CMK (cell line): Measurements from ENCODE around the gene DIP2C.
"Not testable (repeated sequence)": the region's sequence is repeated elsewhere in the genome, so short reads cannot be mapped to it uniquely, and the experiment has no call there.

Experiments used
- DNase-seq: peaks from one replicate; pipeline ENCODE4 v3.0.0-alpha.2; 2010; ENCODE audit warnings: low read depth

Gene DIP2C, protein sequence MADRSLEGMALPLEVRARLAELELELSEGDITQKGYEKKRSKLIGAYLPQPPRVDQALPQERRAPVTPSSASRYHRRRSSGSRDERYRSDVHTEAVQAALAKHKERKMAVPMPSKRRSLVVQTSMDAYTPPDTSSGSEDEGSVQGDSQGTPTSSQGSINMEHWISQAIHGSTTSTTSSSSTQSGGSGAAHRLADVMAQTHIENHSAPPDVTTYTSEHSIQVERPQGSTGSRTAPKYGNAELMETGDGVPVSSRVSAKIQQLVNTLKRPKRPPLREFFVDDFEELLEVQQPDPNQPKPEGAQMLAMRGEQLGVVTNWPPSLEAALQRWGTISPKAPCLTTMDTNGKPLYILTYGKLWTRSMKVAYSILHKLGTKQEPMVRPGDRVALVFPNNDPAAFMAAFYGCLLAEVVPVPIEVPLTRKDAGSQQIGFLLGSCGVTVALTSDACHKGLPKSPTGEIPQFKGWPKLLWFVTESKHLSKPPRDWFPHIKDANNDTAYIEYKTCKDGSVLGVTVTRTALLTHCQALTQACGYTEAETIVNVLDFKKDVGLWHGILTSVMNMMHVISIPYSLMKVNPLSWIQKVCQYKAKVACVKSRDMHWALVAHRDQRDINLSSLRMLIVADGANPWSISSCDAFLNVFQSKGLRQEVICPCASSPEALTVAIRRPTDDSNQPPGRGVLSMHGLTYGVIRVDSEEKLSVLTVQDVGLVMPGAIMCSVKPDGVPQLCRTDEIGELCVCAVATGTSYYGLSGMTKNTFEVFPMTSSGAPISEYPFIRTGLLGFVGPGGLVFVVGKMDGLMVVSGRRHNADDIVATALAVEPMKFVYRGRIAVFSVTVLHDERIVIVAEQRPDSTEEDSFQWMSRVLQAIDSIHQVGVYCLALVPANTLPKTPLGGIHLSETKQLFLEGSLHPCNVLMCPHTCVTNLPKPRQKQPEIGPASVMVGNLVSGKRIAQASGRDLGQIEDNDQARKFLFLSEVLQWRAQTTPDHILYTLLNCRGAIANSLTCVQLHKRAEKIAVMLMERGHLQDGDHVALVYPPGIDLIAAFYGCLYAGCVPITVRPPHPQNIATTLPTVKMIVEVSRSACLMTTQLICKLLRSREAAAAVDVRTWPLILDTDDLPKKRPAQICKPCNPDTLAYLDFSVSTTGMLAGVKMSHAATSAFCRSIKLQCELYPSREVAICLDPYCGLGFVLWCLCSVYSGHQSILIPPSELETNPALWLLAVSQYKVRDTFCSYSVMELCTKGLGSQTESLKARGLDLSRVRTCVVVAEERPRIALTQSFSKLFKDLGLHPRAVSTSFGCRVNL (N-terminal part only)

DNA sequence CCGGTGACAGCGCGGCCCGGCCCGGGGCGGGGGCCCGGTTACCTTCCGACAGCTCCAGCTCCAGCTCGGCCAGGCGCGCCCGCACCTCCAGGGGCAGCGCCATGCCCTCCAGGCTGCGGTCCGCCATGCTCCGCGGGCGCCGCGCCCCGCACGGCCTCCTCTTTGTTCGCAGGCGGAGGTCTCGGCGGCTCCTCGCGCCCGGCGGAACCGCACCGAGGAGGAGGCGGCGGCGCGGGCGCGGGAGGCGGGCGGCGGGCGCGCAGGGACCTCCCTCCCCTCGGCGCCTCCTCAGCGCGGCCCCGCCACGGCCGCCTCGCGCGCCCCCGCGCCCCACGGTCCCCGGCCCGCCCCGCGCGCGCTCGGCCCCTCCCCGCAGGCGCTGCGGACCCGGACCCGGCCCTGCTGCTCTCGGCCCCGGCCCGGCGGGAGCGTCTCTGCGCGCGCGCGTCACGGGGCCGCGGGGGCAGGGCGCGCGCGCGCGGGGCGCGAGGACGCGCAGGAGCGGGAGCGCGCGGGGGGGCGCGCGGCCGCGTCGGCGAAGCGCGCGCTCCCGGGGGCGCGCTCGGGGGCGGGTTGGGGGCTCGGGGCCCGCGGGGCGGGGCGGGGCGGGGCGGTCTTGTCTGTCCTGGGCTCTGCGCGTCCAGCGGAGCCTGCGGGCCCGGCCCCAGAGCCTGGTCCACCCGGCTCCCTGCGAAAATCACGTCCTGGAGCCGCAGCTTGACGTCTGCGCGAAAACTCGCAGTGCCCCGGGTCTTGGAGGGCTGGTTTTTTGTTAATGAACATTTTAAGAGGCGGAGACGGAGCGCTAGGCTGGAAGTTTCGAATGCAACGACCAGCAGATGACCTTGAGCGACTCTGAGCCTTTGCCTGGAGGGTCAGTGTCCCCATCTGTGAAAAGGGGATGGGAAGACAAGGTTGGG is at the start of gene DIP2C:
TSS of gene DIP2C (minus strand) at position 217 of the 920 bp plus-strand sequence. CDS start at position 127, 90 bp downstream.
- DNase-seq: no peak

DNA sequence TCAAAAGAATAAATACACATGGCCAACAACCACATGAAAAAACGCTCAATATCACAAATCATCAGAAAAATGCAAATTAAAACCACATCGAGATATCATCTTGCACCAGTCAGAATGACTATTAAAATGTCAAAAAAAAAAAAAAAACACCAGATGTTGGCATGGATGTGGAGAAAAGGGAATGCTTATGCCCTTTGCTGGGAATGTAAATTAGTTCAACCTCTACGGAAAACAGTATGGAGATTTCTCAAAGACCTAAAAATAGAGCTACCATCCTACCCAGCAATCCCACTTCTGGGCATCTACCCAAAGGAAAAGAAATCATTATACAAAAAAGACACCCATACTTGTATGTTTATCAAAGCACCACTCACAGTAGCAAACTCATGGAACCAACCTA is 45.0 kb upstream of the DIP2C start:
- DNase-seq: no peak

DNA sequence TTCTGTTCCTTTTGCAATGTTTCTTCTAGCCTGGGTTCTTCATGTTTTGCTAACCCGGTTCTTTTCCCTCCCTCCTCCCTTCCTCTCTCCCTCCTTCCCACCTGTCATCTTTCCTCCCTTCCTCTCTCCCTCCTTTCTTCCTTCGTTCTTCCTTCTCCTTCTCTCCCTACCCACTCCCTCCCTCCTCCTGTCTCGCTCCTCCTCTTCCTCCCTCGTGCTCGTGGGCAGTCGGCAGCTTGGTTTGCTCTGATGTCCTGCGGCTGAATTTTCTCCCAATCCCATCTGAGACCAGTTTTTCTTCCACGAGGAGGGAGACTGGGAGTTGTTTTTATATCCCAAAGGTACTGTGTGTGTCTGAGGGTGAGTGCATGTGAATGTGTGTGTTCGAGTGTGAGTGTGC is 43.6 kb upstream of the DIP2C start:
- no peak for DNase-seq

DNA sequence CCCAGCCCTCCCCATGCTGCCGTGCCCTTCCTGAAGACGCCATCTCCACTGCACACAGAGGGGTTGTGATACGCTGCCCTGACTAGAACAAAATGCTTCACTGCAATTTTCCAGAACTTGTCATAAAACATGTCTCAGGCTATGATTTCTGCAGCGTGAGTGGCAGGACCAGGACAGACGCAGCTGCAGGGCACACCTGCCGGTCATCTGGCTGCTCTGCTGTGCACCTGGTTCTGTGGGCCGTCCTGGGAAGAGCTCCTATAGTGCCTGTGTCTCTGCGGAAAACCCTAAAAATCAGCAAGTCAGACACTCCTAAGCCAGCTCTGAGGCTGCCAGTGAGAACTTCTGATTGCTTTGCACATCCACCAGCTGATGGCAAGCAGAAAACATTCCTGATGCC is 39.7 kb upstream of the DIP2C start:
- DNase-seq: no peak

DNA sequence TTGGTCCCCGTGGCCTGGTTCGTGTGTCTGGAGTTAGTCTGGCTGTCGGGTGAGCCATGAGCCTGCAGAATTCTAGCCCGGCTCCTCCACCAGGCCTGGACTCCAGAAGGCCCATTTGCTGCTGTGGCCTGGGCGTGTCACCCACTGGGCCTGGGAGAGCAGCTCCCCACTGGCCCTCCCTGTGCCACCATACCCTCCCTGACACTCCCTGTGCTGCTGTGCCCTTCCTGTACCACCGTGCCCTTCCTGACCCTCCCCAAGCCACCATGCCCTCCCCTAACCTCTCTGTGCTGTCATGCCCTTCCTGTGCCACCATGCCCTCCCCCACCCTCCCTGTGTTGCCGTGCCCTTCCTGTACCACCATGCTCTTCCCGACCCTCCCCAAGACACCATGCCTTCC is 39.1 kb upstream of the DIP2C start:
- DNase-seq: no peak

GRCh38 chr10:727162-727790 is 37.8 kb upstream of the DIP2C start:
- DNase-seq: no peak

GRCh38 chr10:725786-726185 is 36.3 kb upstream of the DIP2C start:
- no peak for DNase-seq

DNA sequence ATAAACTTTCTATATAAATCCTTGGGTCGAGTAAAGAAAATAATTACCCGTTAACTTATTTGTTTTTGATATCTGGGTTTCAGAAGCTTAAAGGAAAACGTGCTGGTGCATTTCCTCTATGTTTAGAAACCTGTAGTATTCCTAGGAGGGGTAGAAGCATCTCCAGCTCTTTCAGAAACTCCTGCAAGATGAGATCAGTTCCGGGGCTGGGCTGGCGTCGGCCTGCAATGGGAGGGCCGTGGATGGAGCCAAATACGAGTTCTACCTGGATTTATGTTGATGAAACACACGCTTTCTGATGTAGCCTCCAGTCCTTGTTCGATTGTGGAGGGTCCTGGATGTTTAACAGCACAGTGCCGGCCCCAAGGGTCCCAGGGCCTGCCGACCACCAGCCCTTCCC is 35.8 kb upstream of the DIP2C start:
- no peak for DNase-seq

- DNase-seq: no peak
These were observed 34.5 kb upstream of the DIP2C start for GRCh38 chr10:723973-724372.

DNA sequence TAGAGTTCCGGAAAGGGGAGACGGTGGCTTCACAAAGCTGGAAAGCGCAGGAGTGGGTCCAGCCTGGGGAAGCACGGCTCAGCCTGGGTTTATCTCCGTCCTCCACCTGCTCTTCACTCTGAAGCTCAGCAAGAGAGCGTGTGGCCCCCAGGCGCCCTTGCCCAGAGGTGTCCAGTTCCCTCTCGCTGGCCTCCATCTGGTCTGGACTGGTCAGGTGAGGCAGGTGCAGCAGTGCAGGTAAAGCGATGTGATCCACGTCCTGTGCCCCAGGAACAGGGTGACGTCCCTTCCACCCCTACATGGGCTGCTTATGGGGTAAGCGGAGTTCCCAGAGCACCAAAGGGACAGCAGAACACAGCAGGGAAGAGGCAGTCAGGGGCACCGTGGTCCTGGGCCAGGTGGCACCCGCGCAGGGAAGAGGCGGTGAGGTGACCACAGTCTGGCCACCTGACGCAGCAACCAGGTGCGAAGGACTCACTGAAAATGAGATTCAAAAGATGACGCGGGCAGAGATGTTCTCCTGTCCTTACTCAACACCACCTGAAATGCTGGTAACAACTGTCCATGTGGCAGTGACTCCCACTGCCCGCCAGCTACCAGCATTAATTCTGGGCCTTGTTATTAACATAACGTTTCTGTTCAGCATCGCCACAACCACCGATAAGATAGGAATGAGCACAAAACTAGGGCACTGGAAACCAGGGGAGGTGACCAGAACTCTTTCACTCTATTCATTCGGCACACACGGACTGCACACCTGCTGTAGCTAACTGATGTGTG is 33.0 kb upstream of the DIP2C start:
- DNase-seq: no peak

DNA sequence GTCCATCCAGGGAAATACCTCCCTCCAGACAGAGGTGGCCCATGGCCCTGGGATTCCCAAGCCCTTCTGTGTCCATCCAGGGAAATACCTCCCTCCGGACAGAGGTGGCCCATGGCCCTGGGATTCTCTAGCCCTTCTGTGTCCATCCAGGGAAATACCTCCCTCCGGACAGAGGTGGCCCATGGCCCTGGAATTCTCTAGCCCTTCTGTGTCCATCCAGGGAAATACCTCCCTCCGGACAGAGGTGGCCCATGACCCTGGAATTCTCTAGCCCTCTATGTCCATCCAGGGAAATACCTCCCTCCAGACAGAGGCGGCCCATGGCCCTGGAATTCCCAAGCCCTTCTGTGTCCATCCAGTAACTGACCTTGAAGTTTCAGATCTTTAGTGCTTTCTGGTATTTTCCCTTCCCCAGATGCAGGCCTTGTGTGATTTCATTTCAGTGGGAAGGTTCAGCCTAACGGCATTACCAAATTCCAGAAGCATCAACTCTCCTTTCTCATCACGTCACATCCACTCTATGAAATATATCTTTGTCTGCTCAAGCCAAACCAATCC is 28.8 kb upstream of the DIP2C start:
- DNase-seq: no peak

DNA sequence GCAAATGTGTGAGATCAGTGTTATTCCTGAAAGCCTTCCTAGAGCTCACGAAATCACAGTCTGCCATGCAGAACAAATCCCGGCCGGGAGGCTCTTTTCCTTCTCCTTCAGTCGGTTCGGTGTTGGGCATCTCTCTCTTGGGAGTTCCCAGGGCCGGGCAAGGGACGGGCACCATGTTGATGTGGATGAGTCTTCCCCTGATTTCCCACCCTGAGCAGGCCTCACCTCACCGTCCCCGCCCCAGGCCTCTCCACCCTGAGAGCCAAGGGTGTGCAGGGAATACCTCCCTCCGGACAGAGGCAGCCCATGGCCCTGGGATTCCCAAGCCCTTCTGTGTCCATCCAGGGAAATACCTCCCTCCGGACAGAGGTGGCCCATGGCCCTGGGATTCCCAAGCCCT is 28.0 kb upstream of the DIP2C start:
- no peak for DNase-seq

DNA sequence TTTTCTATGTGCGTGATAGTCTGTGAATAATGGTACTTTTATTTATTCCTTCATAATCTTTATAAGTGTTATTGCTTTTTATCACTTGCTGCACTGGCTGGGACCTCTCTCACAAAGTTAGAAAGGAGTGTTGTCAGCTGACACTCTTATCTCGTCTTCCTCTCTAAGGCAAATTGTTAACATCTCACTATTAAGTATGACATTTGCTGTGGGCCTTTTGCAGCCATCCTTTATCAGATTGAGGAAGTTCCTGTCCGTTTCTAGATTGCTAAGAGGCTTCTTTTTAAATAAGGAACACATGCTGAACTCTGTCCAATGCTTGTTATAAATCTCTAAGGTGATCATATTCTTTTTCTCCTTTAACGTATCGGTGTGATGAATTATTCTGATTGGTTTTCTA is 27.4 kb upstream of the DIP2C start:
- no peak for DNase-seq

- no peak for DNase-seq
These were observed 24.7 kb upstream of the DIP2C start for GRCh38 chr10:714214-714613.

DNA sequence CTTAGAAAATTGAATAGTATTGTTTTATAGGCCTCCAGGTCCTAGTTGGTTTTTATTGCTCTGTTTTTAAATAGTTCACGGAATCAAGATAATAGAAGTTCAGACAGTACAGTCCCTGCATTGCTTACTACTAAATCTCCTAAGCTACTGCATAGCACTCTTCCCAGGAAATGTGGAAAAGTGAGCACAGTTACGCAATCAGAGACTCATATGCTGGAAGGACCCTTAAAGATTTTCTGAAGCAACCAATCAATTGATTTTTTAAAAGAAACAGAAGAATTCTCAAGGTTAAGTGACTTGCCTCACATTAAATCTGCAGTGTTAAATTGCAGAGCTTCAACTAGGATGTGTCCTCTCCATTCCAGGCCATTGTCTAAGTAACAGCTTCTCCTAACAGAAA is 23.1 kb upstream of the DIP2C start:
- DNase-seq: no peak

- DNase-seq: no peak
These were observed 22.6 kb upstream of the DIP2C start for GRCh38 chr10:712089-712488.

GRCh38 chr10:707861-708260 is 18.4 kb upstream of the DIP2C start:
- DNase-seq: no peak

DNA sequence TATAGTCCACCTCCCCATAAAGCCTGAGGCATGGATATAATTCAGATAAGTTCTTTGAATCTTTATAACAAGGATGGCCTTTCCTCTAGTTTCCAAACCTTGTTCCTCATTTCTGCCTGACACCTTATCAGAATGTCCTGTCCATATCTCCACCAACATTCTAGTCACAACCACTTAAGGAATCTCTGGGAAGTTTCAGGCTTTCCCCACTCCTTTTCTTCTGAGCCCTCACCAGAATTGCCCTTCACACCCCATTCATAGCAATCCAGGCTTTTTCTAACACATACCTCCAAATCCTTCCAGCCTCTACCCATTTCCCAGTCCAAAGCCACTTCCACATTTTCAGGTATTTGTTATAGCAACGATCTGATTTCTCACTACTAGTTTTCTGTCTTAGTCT is 18.0 kb upstream of the DIP2C start:
- DNase-seq: no peak

DNA sequence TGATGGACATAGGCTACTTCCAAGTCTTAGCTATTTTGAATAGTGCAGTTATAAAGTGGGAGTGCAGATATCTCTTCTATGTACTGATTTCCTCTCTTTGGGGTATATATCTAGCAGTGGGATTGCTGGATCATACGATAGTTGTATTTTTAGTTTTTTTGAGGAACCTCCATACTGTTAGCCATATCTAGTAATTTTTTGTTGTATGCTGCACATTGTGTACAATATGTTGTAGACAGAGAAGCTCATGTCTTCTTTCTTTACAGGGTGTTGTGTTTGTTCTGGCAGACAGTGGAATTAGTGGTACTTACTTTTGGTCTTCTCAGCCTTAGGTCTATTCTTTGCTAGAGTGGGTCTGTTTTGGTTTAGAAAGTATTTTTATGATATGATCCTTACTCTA is 13.7 kb upstream of the DIP2C start:
- DNase-seq: no peak

DNA sequence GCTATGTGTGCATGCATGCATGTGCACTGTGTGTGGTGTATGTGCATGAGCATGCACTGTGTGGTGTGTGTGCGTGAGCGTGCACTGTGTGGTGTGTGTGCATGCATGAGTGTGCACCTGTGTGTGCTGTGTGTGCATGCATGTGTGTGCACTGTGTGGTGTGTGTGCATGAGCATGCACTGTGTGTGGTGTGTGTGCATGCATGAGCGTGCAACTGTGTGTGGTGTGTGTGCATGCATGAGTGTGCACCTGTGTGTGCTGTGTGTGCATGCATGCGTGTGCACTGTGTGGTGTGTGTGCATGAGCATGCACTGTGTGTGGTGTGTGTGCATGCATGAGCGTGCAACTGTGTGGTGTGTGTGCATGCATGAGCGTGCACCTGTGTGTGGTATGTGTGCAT is 10.7 kb upstream of the DIP2C start:
- not testable (repeated sequence) for DNase-seq
